ENCODE results near the gene ANXA8. TPM values are rescaled to one million over a fixed set of nuclear protein-coding genes. Genes with fewer than 3 reads are reported as not detected.

The ANXA8 gene
- polyA plus RNA-seq, 1 donor from 2014 or later, result not detected

GRCh38 chr10:47444047-47444446 lies 39.9 kb downstream of the ANXA8 start:
- H3K27ac ChIP-seq (ENCODE audit: low read length), result no peak overlapping the region
- H4K20me1 ChIP-seq (ENCODE audit: insufficient read depth), result no peaks in the 10 kb centered on the region
- no peaks in the 10 kb centered on the region for H3K36me3 ChIP-seq (ENCODE audit: insufficient read depth, low read length)
- H3F3A ChIP-seq (ENCODE audit: insufficient read depth, low read length, poor library complexity, severe bottlenecking), result no peaks in the 10 kb centered on the region
- no peak overlapping the region for H3K4me2 ChIP-seq (ENCODE audit: low read length)
- no peaks in the 10 kb centered on the region for H3K27me3 ChIP-seq (ENCODE audit: insufficient read depth, low read depth, low read length)
- H3K9ac ChIP-seq (ENCODE audit: low read length), result no peak overlapping the region
- no peaks in the 10 kb centered on the region for H3K79me2 ChIP-seq (replicated peaks; ENCODE audit: insufficient read depth, low read length)
- no peaks in the 10 kb centered on the region for H3K9me3 ChIP-seq (ENCODE audit: low read length)
- no peak overlapping the region for H3K4me3 ChIP-seq (ENCODE audit: low read length)
- no peak overlapping the region for H2AFZ ChIP-seq (ENCODE audit: low read depth, low read length)
- H3K9me2 ChIP-seq (ENCODE audit: insufficient read depth, low read length), result no peaks in the 10 kb centered on the region
- TF ChIP-seq EP300 (conservative IDR thresholded peaks at IDR 0.05; ENCODE audit: poor library complexity, severe bottlenecking), result no peak
- no peak for TF ChIP-seq POLR2AphosphoS5 (IDR thresholded peaks at IDR 0.05)
- TF ChIP-seq TAF1 (IDR thresholded peaks at IDR 0.05; ENCODE audit: low read depth), result no peak
- TF ChIP-seq SMC3 (conservative IDR thresholded peaks at IDR 0.05; ENCODE audit: poor library complexity), result no peak
- no peak for TF ChIP-seq REST (IDR thresholded peaks at IDR 0.05; ENCODE audit: borderline replicate concordance)
- TF ChIP-seq RAD21 (conservative IDR thresholded peaks at IDR 0.05), result no peak
- TF ChIP-seq EZH2 (IDR thresholded peaks at IDR 0.05; ENCODE audit: borderline replicate concordance, insufficient read depth, low read length, poor library complexity, severe bottlenecking), result no peak

GRCh38 chr10:47443145-47443544 lies 40.8 kb downstream of the ANXA8 start:
- H3F3A ChIP-seq (ENCODE audit: insufficient read depth, low read length, poor library complexity, severe bottlenecking), result no peaks in the 10 kb centered on the region
- H3K4me2 ChIP-seq (ENCODE audit: low read length), result no peak overlapping the region
- no peaks in the 10 kb centered on the region for H3K79me2 ChIP-seq (replicated peaks; ENCODE audit: insufficient read depth, low read length)
- H3K27ac ChIP-seq (ENCODE audit: low read length), result no peak overlapping the region
- no peaks in the 10 kb centered on the region for H4K20me1 ChIP-seq (ENCODE audit: insufficient read depth)
- no peak overlapping the region for H2AFZ ChIP-seq (ENCODE audit: low read depth, low read length)
- H3K4me3 ChIP-seq (ENCODE audit: low read length), result no peak overlapping the region
- no peak for TF ChIP-seq POLR2AphosphoS5 (IDR thresholded peaks at IDR 0.05)
- no peak for TF ChIP-seq EZH2 (IDR thresholded peaks at IDR 0.05; ENCODE audit: borderline replicate concordance, insufficient read depth, low read length, poor library complexity, severe bottlenecking)
- TF ChIP-seq SMC3 (conservative IDR thresholded peaks at IDR 0.05; ENCODE audit: poor library complexity), result no peak
- TF ChIP-seq TAF1 (IDR thresholded peaks at IDR 0.05; ENCODE audit: low read depth), result no peak
- TF ChIP-seq MXI1 (conservative IDR thresholded peaks at IDR 0.05; ENCODE audit: poor library complexity, severe bottlenecking), result no peak
- TF ChIP-seq REST (IDR thresholded peaks at IDR 0.05; ENCODE audit: borderline replicate concordance), result no peak
- no peak for TF ChIP-seq RAD21 (conservative IDR thresholded peaks at IDR 0.05)
- TF ChIP-seq EP300 (conservative IDR thresholded peaks at IDR 0.05; ENCODE audit: poor library complexity, severe bottlenecking), result no peak
- TF ChIP-seq CTCF (IDR thresholded peaks at IDR 0.05; ENCODE audit: poor library complexity, severe bottlenecking), result no peak
- no peak overlapping the region for H3K9ac ChIP-seq (ENCODE audit: low read length)
- H3K36me3 ChIP-seq (ENCODE audit: insufficient read depth, low read length), result no peaks in the 10 kb centered on the region
- H3K27me3 ChIP-seq (ENCODE audit: insufficient read depth, low read depth, low read length), result no peaks in the 10 kb centered on the region
- no peaks in the 10 kb centered on the region for H3K9me3 ChIP-seq (ENCODE audit: low read length)
- no peaks in the 10 kb centered on the region for H3K9me2 ChIP-seq (ENCODE audit: insufficient read depth, low read length)

Measured in neural cell (in vitro differentiated cells).